Measurements from ENCODE around the gene PSMC5. TPM values are rescaled to one million over a fixed set of nuclear protein-coding genes. Genes with fewer than 3 reads are reported as not detected.
"Not testable (repeated sequence)": the region's sequence is repeated elsewhere in the genome, so short reads cannot be mapped to it uniquely, and the experiment has no call there.

The PSMC5 gene
- total RNA-seq, 1 donor from 2014 or later = 133 TPM

GRCh38 chr17:63785556-63785955, 41.7 kb upstream of the PSMC5 start:
- Mint-ChIP-seq H3K27me3 (ENCODE audit: unreplicated experiment) (no peaks in the 10 kb centered on the region), H3K9me3 (ENCODE audit: unreplicated experiment) (no peaks in the 10 kb centered on the region), H3K4me1 (ENCODE audit: low read depth, unreplicated experiment) (peaks cover 7% of the 10 kb centered on the region), H3K36me3 (ENCODE audit: unreplicated experiment) (no peaks in the 10 kb centered on the region), H3K27ac (ENCODE audit: unreplicated experiment) (no peak overlapping the region), H3K4me3 (ENCODE audit: unreplicated experiment) (no peak overlapping the region)
- no peak for DNase-seq
- TF ChIP-seq CTCF (IDR thresholded peaks at IDR 0.05; ENCODE audit: partially characterized antibody, unreplicated experiment) = no peak

DNA sequence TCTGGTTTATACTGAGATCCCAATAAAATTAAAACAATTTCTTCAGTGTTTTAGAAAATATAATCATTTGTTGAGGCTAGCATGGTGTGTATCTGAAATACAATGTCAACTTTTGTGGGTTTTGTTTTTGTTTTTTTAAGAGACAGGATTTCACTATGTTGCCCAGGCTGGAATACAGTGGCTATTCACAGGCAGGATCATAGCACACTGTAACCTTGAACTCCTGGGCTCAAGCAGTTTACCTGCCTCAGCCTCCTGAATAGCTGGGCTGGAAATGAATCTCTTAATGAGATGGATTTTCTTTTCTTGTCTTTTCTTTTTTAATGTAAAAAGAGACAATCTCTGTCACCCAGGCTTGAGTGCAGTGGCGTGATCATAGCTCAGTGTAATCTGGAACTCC, 41.1 kb upstream of the PSMC5 start:
- DNase-seq = no peak
- Mint-ChIP-seq H3K9me3 (ENCODE audit: unreplicated experiment) (no peaks in the 10 kb centered on the region), H3K4me1 (ENCODE audit: low read depth, unreplicated experiment) (peaks cover 7% of the 10 kb centered on the region), H3K36me3 (ENCODE audit: unreplicated experiment) (no peaks in the 10 kb centered on the region), H3K27me3 (ENCODE audit: unreplicated experiment) (no peaks in the 10 kb centered on the region), H3K27ac (ENCODE audit: unreplicated experiment) (no peak overlapping the region), H3K4me3 (ENCODE audit: unreplicated experiment) (no peak overlapping the region)
- no peak for TF ChIP-seq CTCF (IDR thresholded peaks at IDR 0.05; ENCODE audit: partially characterized antibody, unreplicated experiment)

DNA sequence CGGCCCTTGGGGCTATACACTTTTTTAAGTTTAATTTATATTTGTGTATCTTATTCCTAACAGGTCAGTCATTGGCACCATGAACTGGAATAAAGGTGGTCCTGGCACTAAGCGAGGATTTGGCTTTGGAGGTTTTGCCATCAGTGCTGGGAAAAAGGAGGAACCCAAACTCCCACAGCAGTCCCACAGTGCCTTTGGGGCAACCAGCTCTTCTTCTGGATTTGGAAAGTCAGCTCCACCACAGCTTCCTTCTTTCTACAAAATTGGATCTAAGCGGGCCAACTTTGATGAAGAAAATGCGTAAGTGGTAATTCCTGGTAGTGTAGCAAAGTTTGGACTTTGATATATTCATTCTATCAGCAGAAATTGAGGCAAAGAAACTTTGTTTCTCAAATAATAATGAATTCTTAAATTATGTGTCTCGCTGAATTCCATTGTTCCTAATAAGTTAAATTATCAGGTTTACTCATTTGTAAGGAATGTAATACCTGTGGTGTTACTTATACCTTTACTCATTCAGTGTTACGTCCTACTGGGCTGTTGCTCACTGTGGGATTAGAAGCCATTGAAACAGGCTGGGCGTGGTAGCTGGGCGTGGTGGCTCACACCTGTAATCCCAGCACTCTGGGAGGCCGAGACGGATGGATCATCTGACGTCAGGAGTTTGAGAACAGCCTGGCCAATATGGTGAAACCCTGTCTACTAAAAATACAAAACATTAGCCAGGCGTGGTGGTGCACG, 40.1 kb upstream of the PSMC5 start:
- no peak overlapping the region for H3K27ac Mint-ChIP-seq (ENCODE audit: unreplicated experiment)
- no peak for DNase-seq
- no peak overlapping the region for H3K4me3 Mint-ChIP-seq (ENCODE audit: unreplicated experiment)
- H3K36me3 Mint-ChIP-seq (ENCODE audit: unreplicated experiment) = no peaks in the 10 kb centered on the region
- no peak for TF ChIP-seq CTCF (IDR thresholded peaks at IDR 0.05; ENCODE audit: partially characterized antibody, unreplicated experiment)
- peaks cover 7% of the 10 kb centered on the region for H3K4me1 Mint-ChIP-seq (ENCODE audit: low read depth, unreplicated experiment)
- no peaks in the 10 kb centered on the region for H3K27me3 Mint-ChIP-seq (ENCODE audit: unreplicated experiment)
- no peaks in the 10 kb centered on the region for H3K9me3 Mint-ChIP-seq (ENCODE audit: unreplicated experiment)

- H3K4me1 Mint-ChIP-seq (ENCODE audit: low read depth, unreplicated experiment) = no peaks in the 10 kb centered on the region
- H3K36me3 Mint-ChIP-seq (ENCODE audit: unreplicated experiment) = no peaks in the 10 kb centered on the region
- no peaks in the 10 kb centered on the region for H3K27me3 Mint-ChIP-seq (ENCODE audit: unreplicated experiment)
- no peak overlapping the region for H3K27ac Mint-ChIP-seq (ENCODE audit: unreplicated experiment)
- DNase-seq = no peak
- H3K4me3 Mint-ChIP-seq (ENCODE audit: unreplicated experiment) = no peak overlapping the region
- no peaks in the 10 kb centered on the region for H3K9me3 Mint-ChIP-seq (ENCODE audit: unreplicated experiment)
- TF ChIP-seq CTCF (IDR thresholded peaks at IDR 0.05; ENCODE audit: partially characterized antibody, unreplicated experiment) = no peak
Measured at GRCh38 chr17:63790057-63790456, 37.2 kb upstream of the PSMC5 start.

GRCh38 chr17:63792055-63792729, 35.0 kb upstream of the PSMC5 start:
- no peak for DNase-seq
- H3K4me1 Mint-ChIP-seq (ENCODE audit: low read depth, unreplicated experiment) = no peaks in the 10 kb centered on the region
- no peak for TF ChIP-seq CTCF (IDR thresholded peaks at IDR 0.05; ENCODE audit: partially characterized antibody, unreplicated experiment)
- H3K27ac Mint-ChIP-seq (ENCODE audit: unreplicated experiment) = no peak overlapping the region
- no peak overlapping the region for H3K4me3 Mint-ChIP-seq (ENCODE audit: unreplicated experiment)
- no peaks in the 10 kb centered on the region for H3K9me3 Mint-ChIP-seq (ENCODE audit: unreplicated experiment)
- H3K27me3 Mint-ChIP-seq (ENCODE audit: unreplicated experiment) = no peaks in the 10 kb centered on the region
- H3K36me3 Mint-ChIP-seq (ENCODE audit: unreplicated experiment) = no peaks in the 10 kb centered on the region

DNA sequence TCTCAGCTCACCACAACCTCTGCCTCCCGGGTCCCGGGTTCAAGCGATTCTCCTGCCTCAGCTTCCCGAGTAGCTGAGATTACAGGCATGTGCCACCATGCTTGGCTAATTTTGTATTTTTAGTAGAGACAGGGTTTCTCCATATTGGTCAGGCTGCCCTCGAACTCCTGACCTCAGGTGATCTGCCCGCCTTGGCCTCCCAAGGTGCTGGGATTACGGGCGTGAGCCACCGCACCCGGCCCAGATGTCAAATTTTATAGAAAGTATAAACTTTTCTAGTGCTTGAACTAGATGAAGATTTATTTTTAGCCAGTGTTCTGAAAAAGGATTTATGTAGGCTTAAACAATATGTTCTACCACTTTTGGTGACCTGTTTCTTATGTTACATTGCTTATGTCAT, 30.9 kb upstream of the PSMC5 start:
- not testable (repeated sequence) for H3K27me3 Mint-ChIP-seq (ENCODE audit: unreplicated experiment); H3K4me1 Mint-ChIP-seq (ENCODE audit: low read depth, unreplicated experiment); H3K9me3 Mint-ChIP-seq (ENCODE audit: unreplicated experiment); DNase-seq; H3K36me3 Mint-ChIP-seq (ENCODE audit: unreplicated experiment); H3K27ac Mint-ChIP-seq (ENCODE audit: unreplicated experiment); H3K4me3 Mint-ChIP-seq (ENCODE audit: unreplicated experiment)
